ENCODE measurements around the gene ZFHX3. TPM values are rescaled to one million over a fixed set of nuclear protein-coding genes. Genes with fewer than 3 reads are reported as not detected.
"Not testable (repeated sequence)": the region's sequence is repeated elsewhere in the genome, so short reads cannot be mapped to it uniquely, and the experiment has no call there.

Gene ZFHX3
- total RNA-seq, 1 experiment from 2014 or later, result 21.8 TPM

DNA sequence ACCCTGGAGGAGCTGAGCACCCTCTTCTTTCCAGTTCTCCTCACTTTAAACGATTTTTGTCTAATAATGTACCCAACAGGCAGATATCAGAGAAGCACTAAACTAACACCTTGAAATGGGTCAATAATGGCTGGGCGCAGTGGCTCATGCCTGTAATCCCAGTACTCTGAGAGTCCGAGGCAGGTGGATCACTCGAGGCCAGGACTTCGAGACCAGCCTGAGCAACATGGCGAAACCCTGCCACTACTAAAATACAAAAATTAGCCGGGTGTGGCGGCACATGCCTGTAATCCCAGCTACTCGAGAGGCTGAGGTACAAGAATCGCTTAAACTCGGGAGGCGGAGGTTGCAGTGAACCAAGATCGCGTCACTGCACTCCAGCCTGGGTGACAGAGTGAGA, 57.4 kb downstream of the ZFHX3 start:
- no peaks in the 10 kb centered on the region for H3K27me3 ChIP-seq (replicated peaks; ENCODE audit: insufficient read depth, low read depth, low read length, poor library complexity)
- no TSS peak for BruUV-seq (replicated peaks)
- H3K36me3 ChIP-seq (ENCODE audit: insufficient read depth, low read length, poor library complexity, severe bottlenecking), result no peaks in the 10 kb centered on the region
- no peak for DNase-seq (ENCODE audit: low spot score)
- H3K27ac ChIP-seq (ENCODE audit: low read depth, low read length, poor library complexity, severe bottlenecking), result peak overlapping the region; percentile 70
- H3K4me1 ChIP-seq (ENCODE audit: insufficient read depth, low read length, poor library complexity, severe bottlenecking), result peaks cover 79% of the 10 kb centered on the region
- intact Hi-C loops (cut with micrococcal nuclease; ENCODE audit: unreplicated experiment), result no loop called here
- no peaks in the 10 kb centered on the region for H3K9me3 ChIP-seq (ENCODE audit: low read depth, low read length, poor library complexity, severe bottlenecking)
- ChIA-PET CTCF (no interaction called here), POLR2A (ENCODE audit: low non-redundant PET) (no interaction called here)
- TF ChIP-seq, protein P1, sequence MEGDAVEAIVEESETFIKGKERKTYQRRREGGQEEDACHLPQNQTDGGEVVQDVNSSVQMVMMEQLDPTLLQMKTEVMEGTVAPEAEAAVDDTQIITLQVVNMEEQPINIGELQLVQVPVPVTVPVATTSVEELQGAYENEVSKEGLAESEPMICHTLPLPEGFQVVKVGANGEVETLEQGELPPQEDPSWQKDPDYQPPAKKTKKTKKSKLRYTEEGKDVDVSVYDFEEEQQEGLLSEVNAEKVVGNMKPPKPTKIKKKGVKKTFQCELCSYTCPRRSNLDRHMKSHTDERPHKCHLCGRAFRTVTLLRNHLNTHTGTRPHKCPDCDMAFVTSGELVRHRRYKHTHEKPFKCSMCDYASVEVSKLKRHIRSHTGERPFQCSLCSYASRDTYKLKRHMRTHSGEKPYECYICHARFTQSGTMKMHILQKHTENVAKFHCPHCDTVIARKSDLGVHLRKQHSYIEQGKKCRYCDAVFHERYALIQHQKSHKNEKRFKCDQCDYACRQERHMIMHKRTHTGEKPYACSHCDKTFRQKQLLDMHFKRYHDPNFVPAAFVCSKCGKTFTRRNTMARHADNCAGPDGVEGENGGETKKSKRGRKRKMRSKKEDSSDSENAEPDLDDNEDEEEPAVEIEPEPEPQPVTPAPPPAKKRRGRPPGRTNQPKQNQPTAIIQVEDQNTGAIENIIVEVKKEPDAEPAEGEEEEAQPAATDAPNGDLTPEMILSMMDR (conservative IDR thresholded peaks at IDR 0.05; ENCODE audit: low read depth, low read length), result no peak
- TF ChIP-seq EZH2 (IDR thresholded peaks at IDR 0.05; ENCODE audit: borderline replicate concordance, low read depth, low read length, poor library complexity, severe bottlenecking), result no peak
- H3K4me3 ChIP-seq (ENCODE audit: low read depth, low read length, poor library complexity, severe bottlenecking), result peak overlapping the region; percentile 25

DNA sequence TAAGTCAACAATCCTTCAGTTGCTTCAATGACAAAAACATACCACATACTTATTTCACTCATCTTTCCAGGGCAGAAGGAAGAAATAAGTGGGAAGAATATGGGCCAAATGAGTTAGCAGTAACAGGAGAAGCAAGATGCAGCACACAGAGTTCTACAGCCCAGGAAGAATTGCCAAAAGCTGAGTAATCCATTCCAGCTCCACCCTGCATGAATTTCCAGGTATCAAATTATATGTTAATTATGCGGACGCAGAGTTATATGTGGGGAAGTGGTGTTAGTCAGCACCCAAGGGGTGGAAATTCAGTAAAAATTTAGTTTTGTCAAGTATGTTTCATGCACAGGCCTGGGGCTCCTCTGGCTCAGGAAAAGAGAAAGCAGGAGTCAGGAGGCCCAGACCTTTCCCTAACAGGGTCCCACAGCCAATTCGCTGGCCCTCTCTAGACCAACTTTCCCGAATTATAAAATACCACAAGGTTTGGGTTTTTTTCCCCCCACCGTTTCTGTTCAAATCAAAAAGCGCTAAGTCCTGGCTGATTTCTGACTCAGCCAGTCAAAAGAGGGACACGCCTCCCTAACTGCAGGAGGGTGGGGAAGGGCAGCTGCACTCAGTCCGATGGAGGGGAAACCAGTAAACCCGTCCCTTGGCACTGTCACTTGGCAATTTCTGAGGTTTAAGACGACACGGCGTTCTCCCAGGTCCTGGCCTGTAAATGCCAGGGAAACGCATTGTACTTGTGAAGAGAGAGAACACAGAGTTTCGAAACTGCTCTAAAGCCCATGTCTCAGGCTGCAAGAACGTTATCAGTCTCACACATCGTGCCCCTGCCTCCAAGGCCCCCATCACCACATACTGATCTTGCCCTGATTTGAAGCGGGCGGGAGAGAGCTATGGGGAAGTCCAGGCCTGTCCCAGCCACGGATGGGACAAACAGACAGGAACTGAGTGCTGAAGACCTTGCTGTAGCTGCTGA, 58.1 kb downstream of the ZFHX3 start:
- Histone ChIP-seq H3K9me3 (ENCODE audit: low read depth, low read length, poor library complexity, severe bottlenecking) (no peaks in the 10 kb centered on the region), H3K27ac (ENCODE audit: low read depth, low read length, poor library complexity, severe bottlenecking) (peak overlapping the region; percentile 70), H3K36me3 (ENCODE audit: insufficient read depth, low read length, poor library complexity, severe bottlenecking) (no peaks in the 10 kb centered on the region), H3K27me3 (replicated peaks; ENCODE audit: insufficient read depth, low read depth, low read length, poor library complexity) (no peaks in the 10 kb centered on the region), H3K4me3 (ENCODE audit: low read depth, low read length, poor library complexity, severe bottlenecking) (peak overlapping the region; percentile 25), H3K4me1 (ENCODE audit: insufficient read depth, low read length, poor library complexity, severe bottlenecking) (peaks cover 79% of the 10 kb centered on the region)
- intact Hi-C loops (cut with micrococcal nuclease; ENCODE audit: unreplicated experiment), result no loop called here
- BruUV-seq (replicated peaks), result no TSS peak
- ChIA-PET CTCF (interaction anchor here (0.6 kb wide), 1 partner anchor 58 kb away, joined by 4 read pairs; no protein-coding TSS in a partner anchor), POLR2A (ENCODE audit: low non-redundant PET) (no interaction called here)
- DNase-seq (ENCODE audit: low spot score), result peak; percentile 87
- no peak for TF ChIP-seq EZH2 (IDR thresholded peaks at IDR 0.05; ENCODE audit: borderline replicate concordance, low read depth, low read length, poor library complexity, severe bottlenecking)
- TF ChIP-seq, protein P1 (conservative IDR thresholded peaks at IDR 0.05; ENCODE audit: low read depth, low read length), result no peak

DNA sequence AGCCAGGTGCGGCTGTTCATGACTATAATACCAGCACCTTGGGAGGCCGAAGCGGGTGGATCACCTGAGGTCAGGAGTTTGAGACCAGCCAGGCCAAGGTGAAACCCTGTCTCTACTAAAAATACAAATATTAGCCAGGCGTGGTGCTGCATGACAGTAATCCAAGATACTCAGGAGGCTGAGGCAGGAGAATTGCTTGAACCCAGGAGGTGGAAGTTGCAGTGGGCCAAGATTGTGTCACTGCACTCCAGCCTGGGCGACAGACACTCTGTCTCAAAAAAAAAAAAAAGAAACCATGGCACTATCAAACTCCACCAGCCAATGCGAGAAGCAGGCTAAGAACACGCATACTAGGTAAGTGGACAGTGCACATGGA, 58.7 kb downstream of the ZFHX3 start:
- POLR2A ChIA-PET (ENCODE audit: low non-redundant PET), result not testable (repeated sequence)

More for the DNA sequence above, 58.7 kb downstream of the ZFHX3 start:
- H3K27me3 ChIP-seq (replicated peaks; ENCODE audit: insufficient read depth, low read depth, low read length, poor library complexity); H3K9me3 ChIP-seq (ENCODE audit: low read depth, low read length, poor library complexity, severe bottlenecking); H3K36me3 ChIP-seq (ENCODE audit: insufficient read depth, low read length, poor library complexity, severe bottlenecking); CTCF ChIA-PET; DNase-seq (ENCODE audit: low spot score); H3K4me3 ChIP-seq (ENCODE audit: low read depth, low read length, poor library complexity, severe bottlenecking); BruUV-seq (replicated peaks); intact Hi-C loops (cut with micrococcal nuclease; ENCODE audit: unreplicated experiment): not testable (repeated sequence)
- H3K27ac ChIP-seq (ENCODE audit: low read depth, low read length, poor library complexity, severe bottlenecking), result peak overlapping the region; percentile 70
- peaks cover 72% of the 10 kb centered on the region for H3K4me1 ChIP-seq (ENCODE audit: insufficient read depth, low read length, poor library complexity, severe bottlenecking)

Measured in A673 (cell line).